ENCODE data around the gene IFFO2. TPM values are rescaled to one million over a fixed set of nuclear protein-coding genes. Genes with fewer than 3 reads are reported as not detected.
A peak's percentile ranks its signal among the peaks of the same experiment; 100 is the strongest.

The IFFO2 gene
- total and polyA plus RNA-seq, 2 donors, result 4.3 to 14.2 TPM

DNA sequence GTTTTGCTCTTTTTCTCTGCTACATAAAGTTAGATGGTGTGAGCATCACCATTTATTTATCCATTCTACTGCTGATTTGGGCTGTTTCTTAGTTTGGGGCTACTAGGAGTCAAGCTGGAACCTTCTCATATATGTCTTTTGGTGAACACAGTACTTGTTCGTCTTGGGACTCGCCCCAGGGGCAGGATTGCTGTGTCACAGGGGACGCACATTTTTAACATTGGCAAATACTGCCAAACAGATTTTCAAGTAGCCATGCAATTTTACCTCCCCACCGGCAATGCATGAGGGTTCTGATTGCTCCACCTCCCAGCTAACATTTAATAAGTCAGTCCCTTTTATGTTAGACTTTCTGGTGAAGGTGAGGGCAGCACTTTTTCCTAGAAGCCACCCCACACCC lies 7.5 kb upstream of the IFFO2 start:
- no peak for DNase-seq (ENCODE audit: extremely low spot score)
- 94% methylated on average over 4 of the region's 4 CpGs for WGBS
- Histone ChIP-seq H3K4me3 (ENCODE audit: low read depth, low read length) (no peak overlapping the region), H3K4me1 (ENCODE audit: insufficient read depth) (no peaks in the 10 kb centered on the region), H3K27ac (ENCODE audit: low read depth) (no peak overlapping the region), H3K36me3 (ENCODE audit: insufficient read depth) (no peaks in the 10 kb centered on the region)

DNA sequence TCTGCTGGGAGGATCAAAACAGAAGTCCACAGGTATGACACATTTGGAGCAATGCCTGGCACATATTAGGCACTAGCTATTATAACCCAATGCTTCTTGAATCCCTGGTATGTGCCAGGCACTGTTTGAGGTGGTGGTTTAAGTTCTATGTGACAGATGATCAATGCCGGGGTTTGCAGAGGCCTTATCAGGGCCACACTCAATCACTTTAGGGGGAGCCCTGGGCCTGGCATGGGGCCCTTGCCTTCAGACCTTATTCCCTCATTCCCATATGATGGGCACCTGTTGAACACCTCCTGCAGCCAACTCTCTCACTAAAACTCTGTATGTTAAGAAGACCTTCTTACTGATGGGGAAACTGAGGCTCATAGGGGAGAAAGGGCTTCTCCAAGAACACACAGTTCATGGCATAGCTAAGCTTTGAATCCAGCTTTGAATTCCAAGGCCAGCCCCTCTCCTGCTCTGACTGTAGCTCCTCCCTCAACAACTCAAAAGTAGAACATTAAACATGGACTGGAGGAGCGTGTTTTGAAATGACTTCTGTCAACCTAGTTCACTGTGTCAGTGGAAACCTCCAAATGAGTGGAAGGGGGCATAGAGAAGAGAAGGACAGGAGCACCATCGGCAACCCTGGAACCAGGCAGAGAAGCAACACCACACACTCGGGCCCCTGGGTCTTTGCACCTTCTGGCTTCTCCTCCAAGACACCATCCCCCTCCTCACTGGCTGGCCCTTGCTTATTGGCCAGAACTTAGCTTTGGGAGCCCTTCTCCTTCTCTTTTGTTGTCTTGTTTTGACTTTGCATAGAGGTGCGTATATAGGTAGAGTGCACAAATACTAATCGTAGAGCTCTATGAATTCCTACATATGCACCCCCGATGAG lies 6.6 kb upstream of the IFFO2 start:
- H3K4me1 ChIP-seq (ENCODE audit: insufficient read depth), result no peaks in the 10 kb centered on the region
- 92% methylated on average over 7 of the region's 7 CpGs for WGBS
- DNase-seq (ENCODE audit: extremely low spot score), result no peak
- H3K4me3 ChIP-seq (ENCODE audit: low read depth, low read length), result no peak overlapping the region
- H3K27ac ChIP-seq (ENCODE audit: low read depth), result no peak overlapping the region
- H3K36me3 ChIP-seq (ENCODE audit: insufficient read depth), result no peaks in the 10 kb centered on the region

DNA sequence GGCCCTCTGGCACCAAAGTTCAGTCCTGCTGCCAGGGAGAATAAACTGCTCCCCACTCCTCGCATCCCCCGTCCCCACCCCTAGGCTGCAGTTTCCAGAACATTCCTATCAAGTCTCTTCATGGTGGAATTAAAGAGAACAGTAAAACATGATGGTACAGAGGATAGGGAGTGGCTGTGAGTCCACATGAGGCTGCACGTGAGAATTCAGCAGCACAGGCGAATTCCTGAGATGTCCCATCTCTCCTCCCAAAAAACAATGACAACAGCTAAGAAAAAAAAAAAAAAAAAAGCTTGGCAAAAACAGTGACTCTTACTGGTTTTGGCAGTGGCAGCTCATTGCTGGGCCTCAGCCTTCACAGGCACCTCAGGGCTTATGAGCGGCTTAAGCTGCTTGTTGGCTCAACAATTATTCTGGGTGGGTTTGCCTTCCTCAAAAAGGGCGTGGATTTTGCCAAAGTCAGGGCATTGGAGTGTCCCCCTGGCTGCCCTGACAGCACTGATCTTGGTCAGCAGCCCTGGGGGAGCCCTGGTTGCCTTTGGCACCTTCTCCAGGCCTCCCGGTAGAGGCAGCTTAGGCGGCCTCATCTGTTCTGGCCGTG lies 5.7 kb upstream of the IFFO2 start:
- no peak overlapping the region for H3K27ac ChIP-seq (ENCODE audit: low read depth)
- no peak overlapping the region for H3K4me3 ChIP-seq (ENCODE audit: low read depth, low read length)
- WGBS, result 39% methylated on average over 9 of the region's 9 CpGs
- H3K36me3 ChIP-seq (ENCODE audit: insufficient read depth), result no peaks in the 10 kb centered on the region
- no peaks in the 10 kb centered on the region for H3K4me1 ChIP-seq (ENCODE audit: insufficient read depth)
- DNase-seq (ENCODE audit: extremely low spot score), result no peak

DNA sequence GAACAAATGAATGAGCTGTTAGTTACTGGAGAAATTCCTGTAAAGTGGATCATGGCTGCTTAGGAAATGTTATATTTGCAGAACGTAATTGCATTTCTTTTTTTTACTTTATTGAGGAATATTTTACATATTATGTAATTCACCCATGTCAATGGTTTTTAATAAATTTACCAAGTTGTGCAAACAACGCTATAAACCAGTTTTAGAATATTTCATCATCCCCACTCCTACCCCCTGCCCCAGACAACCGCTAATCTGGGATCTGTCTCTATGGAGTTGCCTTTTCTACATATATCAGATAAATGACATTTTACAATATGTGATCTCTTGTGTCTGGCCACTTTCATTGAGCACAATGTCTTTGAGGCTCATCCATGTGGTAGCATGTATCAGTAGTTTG lies 4.3 kb upstream of the IFFO2 start:
- Histone ChIP-seq H3K4me3 (ENCODE audit: low read depth, low read length) (no peak overlapping the region), H3K4me1 (ENCODE audit: insufficient read depth) (no peaks in the 10 kb centered on the region), H3K36me3 (ENCODE audit: insufficient read depth) (no peaks in the 10 kb centered on the region), H3K27ac (ENCODE audit: low read depth) (no peak overlapping the region)
- WGBS, result 68% methylated on average over 3 of the region's 3 CpGs
- DNase-seq (ENCODE audit: extremely low spot score), result no peak

DNA sequence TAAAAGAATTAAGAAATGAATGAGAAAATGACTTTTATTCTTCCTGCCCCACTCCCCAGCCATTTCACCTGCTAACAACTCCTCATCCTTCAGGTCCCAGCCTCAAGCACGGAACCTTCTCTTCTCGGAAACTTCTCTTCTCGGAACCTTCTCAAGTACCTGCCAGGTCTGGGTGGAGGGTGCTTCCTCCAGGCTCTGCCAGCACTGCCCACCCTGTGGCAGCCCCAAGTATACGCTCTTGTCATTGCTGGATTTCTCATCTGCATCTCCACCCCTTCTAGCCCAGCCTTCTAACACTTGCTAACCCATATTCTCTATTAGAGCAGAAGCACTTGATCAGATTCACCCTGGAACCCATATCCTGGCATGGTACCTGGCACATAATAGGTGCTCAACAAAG lies 3.9 kb upstream of the IFFO2 start:
- no peak overlapping the region for H3K27ac ChIP-seq (ENCODE audit: low read depth)
- H3K4me1 ChIP-seq (ENCODE audit: insufficient read depth), result no peaks in the 10 kb centered on the region
- WGBS, result 92% methylated on average over 4 of the region's 4 CpGs
- no peaks in the 10 kb centered on the region for H3K36me3 ChIP-seq (ENCODE audit: insufficient read depth)
- no peak for DNase-seq (ENCODE audit: extremely low spot score)
- no peak overlapping the region for H3K4me3 ChIP-seq (ENCODE audit: low read depth, low read length)

DNA sequence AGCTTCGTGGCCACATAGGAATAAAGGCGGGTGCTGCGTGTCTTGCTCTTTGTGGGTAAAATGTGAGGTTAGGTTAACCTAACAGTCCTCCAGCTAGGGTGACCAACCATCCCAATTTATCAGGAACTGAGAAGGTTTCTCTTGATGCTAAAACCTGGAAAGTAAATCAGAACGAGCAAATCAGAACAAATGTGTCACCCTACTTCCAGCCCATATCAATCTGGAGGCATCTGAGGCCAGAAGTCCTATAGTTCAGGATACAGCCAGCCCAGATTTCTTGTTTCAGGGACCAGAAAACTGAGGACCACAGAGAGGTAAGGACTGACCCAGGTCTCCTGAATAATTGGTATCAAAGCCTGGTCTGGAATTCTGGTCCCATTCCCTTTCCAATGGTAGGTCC lies 3.1 kb upstream of the IFFO2 start:
- no peak for DNase-seq (ENCODE audit: extremely low spot score)
- no peak overlapping the region for H3K4me3 ChIP-seq (ENCODE audit: low read depth, low read length)
- H3K27ac ChIP-seq (ENCODE audit: low read depth), result no peak overlapping the region
- 80% methylated on average over 4 of the region's 4 CpGs for WGBS
- H3K36me3 ChIP-seq (ENCODE audit: insufficient read depth), result no peaks in the 10 kb centered on the region
- H3K4me1 ChIP-seq (ENCODE audit: insufficient read depth), result no peaks in the 10 kb centered on the region

DNA sequence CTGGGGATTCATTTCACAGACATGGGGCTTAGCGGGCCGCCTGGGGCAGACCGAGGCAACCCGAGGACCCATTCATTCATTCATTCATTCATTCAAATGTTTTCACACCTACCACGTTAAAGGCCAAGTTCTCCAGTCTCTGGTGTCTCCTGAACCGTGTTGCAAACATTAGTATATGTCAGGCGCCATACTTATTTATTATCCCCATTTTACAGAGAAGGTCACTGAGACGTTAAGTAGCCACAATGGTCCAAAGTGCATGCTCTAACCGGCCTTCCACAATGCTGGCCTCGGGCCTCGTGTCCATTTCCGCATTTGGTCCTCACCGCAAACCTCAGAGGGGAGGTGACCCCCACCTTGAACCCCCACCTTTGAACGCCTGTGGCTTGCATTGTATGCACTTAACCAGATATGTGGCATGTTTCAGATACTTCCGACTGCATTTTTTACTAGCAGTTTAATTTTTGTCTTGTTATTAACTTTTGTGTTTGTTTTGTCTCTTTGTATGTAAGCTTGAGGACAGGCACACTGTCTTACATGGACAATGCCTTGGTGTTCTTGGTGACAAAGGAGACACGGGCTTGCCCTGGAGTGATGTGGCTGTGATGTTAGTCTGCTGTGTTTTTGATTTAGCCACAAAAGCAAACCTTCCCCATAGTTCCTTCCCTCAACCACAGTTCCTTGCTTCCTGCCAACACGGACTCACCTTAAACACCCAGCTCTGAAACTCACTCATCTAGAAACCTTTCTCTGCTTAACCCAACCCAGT lies 1.2 kb upstream of the IFFO2 start:
- H3K4me1 ChIP-seq (ENCODE audit: insufficient read depth), result no peaks in the 10 kb centered on the region
- no peak overlapping the region for H3K27ac ChIP-seq (ENCODE audit: low read depth)
- H3K4me3 ChIP-seq (ENCODE audit: low read depth, low read length), result no peak overlapping the region
- WGBS, result 74% methylated on average over 17 of the region's 17 CpGs
- DNase-seq (ENCODE audit: extremely low spot score), result no peak
- no peaks in the 10 kb centered on the region for H3K36me3 ChIP-seq (ENCODE audit: insufficient read depth)

DNA sequence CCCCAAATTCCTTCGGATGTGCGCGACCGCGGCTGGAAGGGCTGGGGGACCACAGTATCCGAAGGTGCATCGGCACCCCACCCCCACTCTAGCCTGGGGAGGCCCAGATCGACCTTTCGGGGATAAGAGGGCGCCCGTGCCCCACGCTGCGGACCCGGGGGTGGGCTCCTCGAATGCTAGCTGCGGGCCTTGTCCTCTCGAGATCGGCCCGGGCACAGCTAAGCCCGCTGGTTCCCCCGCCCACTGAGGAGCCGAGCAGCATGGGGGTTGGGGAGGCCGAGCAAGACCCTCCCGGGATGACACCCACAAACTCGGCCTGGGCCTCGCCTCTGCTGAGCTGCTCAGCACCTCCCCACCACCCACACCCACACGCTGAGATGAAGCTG lies 653 bp upstream of the IFFO2 start:
- Histone ChIP-seq H3K27ac (ENCODE audit: low read depth) (no peak overlapping the region), H3K4me3 (ENCODE audit: low read depth, low read length) (peak overlapping the region; percentile 43), H3K36me3 (ENCODE audit: insufficient read depth) (no peaks in the 10 kb centered on the region), H3K4me1 (ENCODE audit: insufficient read depth) (no peaks in the 10 kb centered on the region)
- WGBS, result 9% methylated on average over 27 of the region's 27 CpGs
- DNase-seq (ENCODE audit: extremely low spot score), result no peak

DNA sequence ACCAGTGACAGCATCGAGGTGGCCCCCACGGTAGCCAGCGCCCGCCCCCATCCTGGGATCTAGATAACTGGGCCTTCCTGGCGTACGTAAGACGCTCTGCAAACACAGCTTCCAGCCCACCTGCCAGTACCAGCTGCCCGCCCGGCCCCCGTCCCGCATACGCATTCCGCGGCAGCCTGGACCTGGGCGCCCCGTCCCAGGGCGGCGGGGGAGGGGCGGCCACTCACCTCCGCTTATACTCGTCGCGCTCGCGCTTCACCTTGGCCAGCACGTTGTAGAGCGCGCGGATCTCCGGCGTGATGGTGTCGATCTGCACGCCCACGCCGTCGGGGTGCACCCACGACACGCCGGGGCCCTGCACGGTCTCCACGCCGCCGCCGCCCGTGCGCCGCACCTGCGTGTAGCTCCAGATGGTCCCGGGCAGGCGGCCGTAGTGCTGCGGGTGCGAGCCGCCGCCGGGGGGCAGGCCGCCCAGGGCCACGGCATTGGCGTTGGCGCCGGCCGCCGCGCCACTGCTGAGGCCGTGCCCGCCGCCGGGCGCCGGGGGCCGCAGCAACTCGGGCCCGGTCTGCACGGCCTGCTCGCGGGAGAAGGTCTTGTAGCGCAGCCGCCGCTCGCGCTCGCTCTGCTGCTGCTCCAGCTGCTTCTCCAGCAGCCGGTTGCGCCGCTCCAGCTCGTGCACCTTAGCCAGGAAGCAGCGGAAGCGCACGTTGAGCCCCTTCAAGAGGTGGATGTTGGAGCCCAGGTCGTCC lies 859 bp downstream of the IFFO2 start:
- no peak for DNase-seq (ENCODE audit: extremely low spot score)
- H3K27ac ChIP-seq (ENCODE audit: low read depth), result peak overlapping the region; percentile 14

DNA sequence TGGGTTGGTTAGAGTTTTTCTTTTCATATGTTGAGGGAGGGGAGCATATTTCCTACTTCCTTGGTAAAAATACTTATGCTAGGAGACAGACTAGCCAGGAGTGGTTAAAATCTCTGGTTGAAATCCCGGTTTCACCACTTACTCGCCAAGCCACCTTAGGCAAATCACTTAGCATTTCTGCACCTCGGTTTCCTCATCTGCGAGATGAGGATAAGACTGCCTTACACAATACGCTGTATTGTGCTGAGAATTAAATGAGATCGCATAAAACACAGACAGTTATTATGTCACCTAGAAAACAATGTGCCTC lies 1.4 kb downstream of the IFFO2 start:
- Histone ChIP-seq H3K36me3 (ENCODE audit: insufficient read depth) (no peaks in the 10 kb centered on the region), H3K27ac (ENCODE audit: low read depth) (no peak overlapping the region), H3K4me3 (ENCODE audit: low read depth, low read length) (peak overlapping the region; percentile 92), H3K4me1 (ENCODE audit: insufficient read depth) (no peaks in the 10 kb centered on the region)
- WGBS, result 40% methylated on average over 6 of the region's 6 CpGs
- DNase-seq (ENCODE audit: extremely low spot score), result no peak

More for the DNA sequence above, 859 bp downstream of the IFFO2 start:
- no peaks in the 10 kb centered on the region for H3K4me1 ChIP-seq (ENCODE audit: insufficient read depth)
- H3K36me3 ChIP-seq (ENCODE audit: insufficient read depth), result no peaks in the 10 kb centered on the region
- under 1% methylated on average over 90 of the region's 90 CpGs for WGBS
- H3K4me3 ChIP-seq (ENCODE audit: low read depth, low read length), result peak overlapping the region; percentile 92

DNA sequence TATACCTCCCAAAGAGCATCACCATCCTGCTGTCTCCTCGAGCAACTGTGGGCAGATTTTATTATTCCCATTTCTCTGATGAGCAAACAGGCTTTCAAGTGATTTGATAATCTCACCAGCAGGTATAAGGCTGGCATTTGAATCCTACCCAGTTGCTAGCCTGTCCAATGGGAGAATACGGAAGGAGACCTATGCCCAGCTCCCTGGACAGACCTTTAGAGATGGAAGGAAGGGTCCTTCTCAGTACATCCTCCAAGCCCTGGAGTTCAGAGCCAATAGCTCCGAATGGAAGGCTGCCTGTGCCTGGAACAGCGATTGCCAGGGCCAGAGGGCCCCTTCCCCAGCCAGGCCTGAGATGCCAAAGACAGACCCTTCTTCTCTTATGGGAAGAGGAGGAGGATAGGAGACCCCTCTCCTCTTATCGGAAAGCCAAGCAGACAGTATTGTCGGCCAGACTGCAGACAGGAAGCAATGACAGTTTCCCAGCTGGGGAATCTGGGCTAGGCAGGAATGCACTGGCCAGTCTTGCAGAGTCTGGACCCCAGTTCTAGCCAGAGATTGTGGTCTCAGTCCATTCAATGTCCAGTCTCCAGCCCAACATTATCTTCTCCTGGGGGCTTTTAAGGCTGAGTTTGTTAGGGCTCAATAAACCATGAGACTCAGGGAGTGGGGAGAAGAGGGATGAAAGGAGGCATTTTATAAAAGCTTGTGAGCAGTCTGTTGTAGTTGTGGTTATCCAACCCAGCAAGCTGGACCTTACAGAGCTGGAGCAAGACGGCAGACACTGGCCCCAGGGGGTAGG lies 2.0 kb downstream of the IFFO2 start:
- H3K27ac ChIP-seq (ENCODE audit: low read depth), result no peak overlapping the region
- no peaks in the 10 kb centered on the region for H3K36me3 ChIP-seq (ENCODE audit: insufficient read depth)
- WGBS, result 30% methylated on average over 7 of the region's 7 CpGs
- H3K4me1 ChIP-seq (ENCODE audit: insufficient read depth), result no peaks in the 10 kb centered on the region
- DNase-seq (ENCODE audit: extremely low spot score), result no peak
- peak overlapping the region; percentile 92 for H3K4me3 ChIP-seq (ENCODE audit: low read depth, low read length)

DNA sequence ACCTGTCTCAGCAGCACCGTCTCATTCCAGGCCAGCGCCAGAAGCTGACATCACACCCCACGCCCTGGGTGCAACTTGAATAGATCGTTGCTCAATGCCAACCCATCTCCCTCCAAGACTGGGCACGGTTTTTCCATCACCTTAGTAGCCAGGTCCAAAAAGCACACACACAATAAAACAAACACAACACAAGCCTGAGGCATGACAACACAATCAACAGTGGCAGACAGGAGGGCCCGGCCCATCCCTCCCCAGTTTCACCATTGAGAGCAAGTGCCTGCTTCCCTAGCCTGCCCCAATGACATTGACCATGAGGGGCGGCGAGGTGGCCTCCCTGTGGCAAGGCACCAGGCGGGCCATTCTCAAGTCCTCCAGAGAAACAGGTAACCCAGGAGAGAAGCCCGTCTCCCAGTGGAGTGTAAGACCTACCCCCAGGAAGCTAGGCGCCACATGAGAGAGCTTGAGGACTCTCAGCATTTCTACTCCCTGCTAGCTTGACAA lies 2.7 kb downstream of the IFFO2 start:
- no peak for DNase-seq (ENCODE audit: extremely low spot score)
- Histone ChIP-seq H3K4me1 (ENCODE audit: insufficient read depth) (no peaks in the 10 kb centered on the region), H3K4me3 (ENCODE audit: low read depth, low read length) (no peak overlapping the region), H3K36me3 (ENCODE audit: insufficient read depth) (no peaks in the 10 kb centered on the region), H3K27ac (ENCODE audit: low read depth) (no peak overlapping the region)
- 84% methylated on average over 11 of the region's 11 CpGs for WGBS
